D721Med (cell line): ENCODE data around the gene GAS7.

Experiments
- DNase-seq: peaks from one replicate; pipeline ENCODE4 v3.0.0; 2011; ENCODE audit warnings: low spot score; ENCODE audit not compliant: insufficient read length
- FAIRE-seq: peaks from 2 replicates; lab custom pipeline; 2011; peaks lifted over from hg19 to GRCh38; lab: Jason Lieb, UNC
- CTCF ChIP-seq: IDR thresholded peaks from 2 replicates; pipeline ENCODE4 v1.5.1; 2012; ENCODE audit warnings: mild to moderate bottlenecking, control low read depth; ENCODE audit not compliant: insufficient read depth; ENCODE audit errors: missing control alignments

The GAS7 gene

DNA sequence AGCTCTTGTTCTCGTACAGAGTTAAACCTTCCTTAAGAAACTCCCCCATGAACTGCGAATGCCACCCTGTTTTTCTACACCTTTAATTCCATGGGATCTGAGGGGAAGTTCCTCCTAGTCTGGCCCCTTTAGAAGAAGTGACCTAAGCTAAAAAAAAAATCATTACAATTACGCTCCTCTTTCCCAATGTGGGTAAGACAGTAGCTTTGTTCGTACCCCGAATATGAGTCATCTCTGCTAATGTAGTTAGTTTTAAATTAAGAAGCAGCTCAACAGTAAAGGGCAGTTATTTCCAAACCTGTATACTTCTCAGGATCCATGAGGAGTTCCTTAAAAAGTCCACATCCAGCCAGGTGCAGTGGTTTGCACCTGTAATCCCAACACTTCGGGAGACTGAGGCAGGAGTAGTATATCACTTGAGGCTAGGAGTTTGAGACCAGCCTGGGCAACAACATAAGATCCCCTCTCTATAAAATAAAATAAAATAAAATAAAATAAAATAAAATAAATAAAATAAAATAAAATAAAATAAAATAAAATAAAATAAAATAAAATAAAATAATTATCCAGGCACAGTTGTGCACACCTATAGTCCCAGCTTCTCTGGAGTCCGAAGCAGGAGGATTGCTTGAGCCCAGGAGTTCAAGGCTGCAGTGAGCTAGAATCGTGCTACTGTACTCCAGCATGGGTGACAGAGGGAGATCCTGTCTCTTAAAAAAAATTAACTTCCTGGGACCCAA is 319.4 kb downstream of the GAS7 start:
- TF ChIP-seq CTCF = no peak
- no peak for DNase-seq
- FAIRE-seq = no peak

GRCh38 chr17:9878356-9878755 is 320.1 kb downstream of the GAS7 start:
- FAIRE-seq = no peak
- no peak for TF ChIP-seq CTCF
- DNase-seq = no peak

DNA sequence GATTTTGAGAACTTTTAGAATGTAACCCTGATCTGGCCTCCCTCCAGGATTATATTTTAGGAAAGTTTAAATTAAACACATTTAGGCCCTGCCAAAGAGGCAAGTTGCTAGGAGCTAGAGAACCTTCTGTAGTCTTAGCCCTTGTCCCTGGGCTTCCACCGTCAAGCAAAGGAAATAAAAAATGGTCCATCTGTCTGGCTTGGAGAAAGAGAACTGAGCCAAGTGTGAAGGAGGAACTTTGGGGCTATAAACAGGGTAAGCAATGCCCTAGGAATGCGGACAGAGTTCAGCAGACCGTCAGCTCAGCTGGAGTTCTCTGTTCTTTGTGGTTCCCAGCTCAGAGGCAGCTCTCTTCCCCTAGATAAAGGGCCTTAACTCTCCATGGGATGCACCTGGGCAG is 323.0 kb downstream of the GAS7 start:
- FAIRE-seq = no peak
- no peak for DNase-seq
- no peak for TF ChIP-seq CTCF

DNA sequence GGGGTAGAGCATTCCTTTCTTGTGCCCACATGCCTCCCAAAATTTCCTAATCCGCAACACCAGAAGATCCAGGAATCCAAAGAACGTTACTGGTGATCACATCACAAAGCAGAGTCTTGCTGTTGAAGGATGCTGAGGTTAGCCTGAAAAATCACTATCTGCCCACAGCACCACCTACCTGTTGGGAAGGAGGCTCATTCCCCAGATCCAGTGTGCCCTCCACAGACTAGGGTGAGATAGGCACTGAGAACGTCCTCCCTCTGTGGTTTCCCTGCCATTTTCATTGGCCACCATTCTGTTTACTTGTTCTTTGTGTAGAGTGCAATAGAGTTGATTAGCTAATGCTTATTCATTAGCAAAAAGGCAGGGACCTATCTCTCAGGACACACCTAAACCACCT is 323.7 kb downstream of the GAS7 start:
- DNase-seq (no peak), FAIRE-seq (no peak)
- TF ChIP-seq CTCF = no peak

DNA sequence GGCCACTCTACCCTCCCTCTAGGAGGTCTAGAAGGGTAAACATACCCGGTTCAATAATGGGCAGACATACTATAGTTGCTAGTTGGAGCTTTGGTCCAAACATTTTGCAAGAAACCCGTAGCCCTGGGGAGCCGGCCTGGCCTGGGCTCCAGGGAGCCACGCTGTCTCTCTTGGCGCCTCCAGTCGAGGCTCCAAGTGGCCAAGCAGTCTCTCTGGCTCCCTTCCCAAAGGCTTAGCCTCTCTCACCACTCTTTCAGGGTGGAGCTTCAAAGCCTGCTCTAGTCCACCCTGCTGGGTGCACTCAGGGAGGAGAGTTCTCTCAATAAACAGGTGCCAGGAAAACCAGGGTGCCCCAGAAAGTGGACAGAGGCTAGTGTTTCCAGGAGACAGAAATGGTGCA is 325.6 kb downstream of the GAS7 start:
- TF ChIP-seq CTCF = no peak
- FAIRE-seq = no peak
- no peak for DNase-seq

- FAIRE-seq (no peak), DNase-seq (no peak)
- no peak for TF ChIP-seq CTCF
These were observed 329.9 kb downstream of the GAS7 start for GRCh38 chr17:9868552-9868951.

DNA sequence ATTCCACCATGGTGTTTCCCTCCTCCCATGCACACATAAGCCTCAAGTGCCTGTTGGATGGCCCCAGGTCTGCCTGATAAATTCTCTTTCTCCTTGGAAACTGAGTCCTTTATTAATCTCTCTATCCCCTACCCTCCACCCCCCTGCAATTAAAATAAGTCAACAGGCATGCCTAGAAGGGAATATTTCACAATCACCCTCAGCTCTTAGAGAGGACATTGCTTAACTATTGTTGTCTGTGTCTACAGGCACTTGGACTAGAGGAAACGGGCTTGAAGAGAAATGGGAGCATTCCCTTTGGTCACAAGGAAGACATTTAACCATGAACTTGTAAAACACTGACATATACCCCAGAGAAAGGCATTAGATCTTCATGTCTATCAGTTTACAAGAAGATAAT is 332.8 kb downstream of the GAS7 start:
- TF ChIP-seq CTCF = no peak
- FAIRE-seq = no peak
- no peak for DNase-seq
